ENCODE data around the gene SUV39H1. TPM values are rescaled to one million over a fixed set of nuclear protein-coding genes. Genes with fewer than 3 reads are reported as not detected.
A peak's percentile ranks its signal among the peaks of the same experiment; 100 is the strongest.

Gene SUV39H1
- total and polyA plus RNA-seq, 9 of the 15 experiments (the other 6 are each of a cell fraction or from before 2014, with no cell fraction given): 4.7 to 34.7 (median 17.9) TPM

GRCh38 chrX:48696909-48697727 lies 584 bp downstream of the SUV39H1 start (continued):
- TF ChIP-seq POLR2H (tag; IDR thresholded peaks at IDR 0.05; ENCODE audit: low read depth): no peak
- TF ChIP-seq PRMT5 (CRISPR knock-in tag; IDR thresholded peaks at IDR 0.05): no peak
- TF ChIP-seq ZNF384 (IDR thresholded peaks at IDR 0.05; ENCODE audit: low read depth, low read length): no peak
- no peak for TF ChIP-seq ARID3B (CRISPR knock-in tag; IDR thresholded peaks at IDR 0.05; ENCODE audit: borderline replicate concordance)
- no peak for TF ChIP-seq BACH1 (tag; IDR thresholded peaks at IDR 0.05)
- no peak for TF ChIP-seq MIER1 (IDR thresholded peaks at IDR 0.05; ENCODE audit: low read depth)
- no peak for TF ChIP-seq TAF15 (IDR thresholded peaks at IDR 0.05; ENCODE audit: low read depth, low read length)
- 0 out of 2 replicates have a peak, but pooled peaks have one; percentile 30 for TF ChIP-seq SMARCA4 (IDR thresholded peaks at IDR 0.05)
- TF ChIP-seq, protein P1, sequence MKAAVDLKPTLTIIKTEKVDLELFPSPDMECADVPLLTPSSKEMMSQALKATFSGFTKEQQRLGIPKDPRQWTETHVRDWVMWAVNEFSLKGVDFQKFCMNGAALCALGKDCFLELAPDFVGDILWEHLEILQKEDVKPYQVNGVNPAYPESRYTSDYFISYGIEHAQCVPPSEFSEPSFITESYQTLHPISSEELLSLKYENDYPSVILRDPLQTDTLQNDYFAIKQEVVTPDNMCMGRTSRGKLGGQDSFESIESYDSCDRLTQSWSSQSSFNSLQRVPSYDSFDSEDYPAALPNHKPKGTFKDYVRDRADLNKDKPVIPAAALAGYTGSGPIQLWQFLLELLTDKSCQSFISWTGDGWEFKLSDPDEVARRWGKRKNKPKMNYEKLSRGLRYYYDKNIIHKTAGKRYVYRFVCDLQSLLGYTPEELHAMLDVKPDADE (conservative IDR thresholded peaks at IDR 0.05; ENCODE audit: control insufficient read depth, low read depth, low read length): no peak; the same call in 1 of the 2 replicates
- peak; percentile 69 for TF ChIP-seq EP400 (IDR thresholded peaks at IDR 0.05)
- TF ChIP-seq ZMIZ1 (IDR thresholded peaks at IDR 0.05; ENCODE audit: low read depth in 2 of 2, low read length in 2 of 2): no peak
- no peak for TF ChIP-seq CSDE1 (IDR thresholded peaks at IDR 0.05)
- no peak for TF ChIP-seq XRCC5 (IDR thresholded peaks at IDR 0.05; ENCODE audit: low read depth, low read length)
- TF ChIP-seq ZNF584 (CRISPR knock-in tag; IDR thresholded peaks at IDR 0.05; ENCODE audit: low read depth): no peak
- no peak; the same call in 1 of the 2 replicates for TF ChIP-seq MBD2 (IDR thresholded peaks at IDR 0.05; ENCODE audit: borderline replicate concordance, low read depth)
- TF ChIP-seq CREM (IDR thresholded peaks at IDR 0.05; ENCODE audit: low read depth): 0 out of 2 replicates have a peak, but pooled peaks have one; percentile 17
- no peak for TF ChIP-seq HMGN3 (IDR thresholded peaks at IDR 0.05; ENCODE audit: borderline replicate concordance, extremely low read depth, insufficient read length, low read depth, low read length)
- no peak for TF ChIP-seq ZNF830 (CRISPR knock-in tag; IDR thresholded peaks at IDR 0.05)
- TF ChIP-seq, protein P2, sequence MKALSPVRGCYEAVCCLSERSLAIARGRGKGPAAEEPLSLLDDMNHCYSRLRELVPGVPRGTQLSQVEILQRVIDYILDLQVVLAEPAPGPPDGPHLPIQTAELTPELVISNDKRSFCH (CRISPR knock-in tag; IDR thresholded peaks at IDR 0.05): no peak
- TF ChIP-seq, protein P2 (tag; IDR thresholded peaks at IDR 0.05): 0 out of 2 replicates have a peak, but pooled peaks have one; percentile 23
- no peak for TF ChIP-seq ZNF696 (CRISPR knock-in tag; conservative IDR thresholded peaks at IDR 0.05)
- TF ChIP-seq ETS2 (tag; IDR thresholded peaks at IDR 0.05; ENCODE audit: borderline replicate concordance, poor library complexity, severe bottlenecking): no peak

Measured in K562 (cell line).